GM12865 (cell line): ENCODE measurements around the gene INSC.

Experiments used
- DNase-seq: peaks from one replicate; pipeline ENCODE4 v3.0.0; 2010; ENCODE audit warnings: low read depth
- H3K4me3 ChIP-seq: 2 replicates; pipeline ENCODE4 v1.5.1; 2011; ENCODE audit warnings: mild to moderate bottlenecking, low read depth, low read length, control low read depth
- TF ChIP-seq, protein P1 (sequence below): IDR thresholded peaks from 2 replicates; pipeline ENCODE4 v1.5.1; 2011; ENCODE audit warnings: low read length, control low read depth, low read depth, inconsistent platforms; ENCODE audit not compliant: insufficient read depth; ENCODE audit errors: missing control alignments

INSC gene

DNA sequence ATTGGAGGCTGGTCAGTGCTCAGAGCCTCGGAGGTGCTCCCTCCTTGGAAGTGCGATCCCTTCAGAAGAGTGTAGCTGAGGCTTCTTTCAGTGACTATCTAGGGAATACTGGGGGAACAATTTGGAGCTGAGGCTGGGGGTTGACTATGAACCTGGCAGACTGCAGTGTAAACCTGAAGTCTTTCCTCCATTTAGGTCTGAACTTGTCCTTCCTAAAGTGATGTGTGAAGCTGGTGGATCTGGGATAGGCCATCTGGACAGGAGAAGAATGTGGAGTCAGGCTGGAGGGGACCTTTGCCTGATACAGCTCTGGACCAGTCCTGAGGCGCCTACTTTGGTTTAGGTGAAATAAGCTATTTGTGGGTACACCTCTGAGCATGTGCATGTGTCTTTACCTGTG lies 3.5 kb upstream of the INSC start:
- DNase-seq: no peak
- TF ChIP-seq, protein P1, sequence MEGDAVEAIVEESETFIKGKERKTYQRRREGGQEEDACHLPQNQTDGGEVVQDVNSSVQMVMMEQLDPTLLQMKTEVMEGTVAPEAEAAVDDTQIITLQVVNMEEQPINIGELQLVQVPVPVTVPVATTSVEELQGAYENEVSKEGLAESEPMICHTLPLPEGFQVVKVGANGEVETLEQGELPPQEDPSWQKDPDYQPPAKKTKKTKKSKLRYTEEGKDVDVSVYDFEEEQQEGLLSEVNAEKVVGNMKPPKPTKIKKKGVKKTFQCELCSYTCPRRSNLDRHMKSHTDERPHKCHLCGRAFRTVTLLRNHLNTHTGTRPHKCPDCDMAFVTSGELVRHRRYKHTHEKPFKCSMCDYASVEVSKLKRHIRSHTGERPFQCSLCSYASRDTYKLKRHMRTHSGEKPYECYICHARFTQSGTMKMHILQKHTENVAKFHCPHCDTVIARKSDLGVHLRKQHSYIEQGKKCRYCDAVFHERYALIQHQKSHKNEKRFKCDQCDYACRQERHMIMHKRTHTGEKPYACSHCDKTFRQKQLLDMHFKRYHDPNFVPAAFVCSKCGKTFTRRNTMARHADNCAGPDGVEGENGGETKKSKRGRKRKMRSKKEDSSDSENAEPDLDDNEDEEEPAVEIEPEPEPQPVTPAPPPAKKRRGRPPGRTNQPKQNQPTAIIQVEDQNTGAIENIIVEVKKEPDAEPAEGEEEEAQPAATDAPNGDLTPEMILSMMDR: no peak

DNA sequence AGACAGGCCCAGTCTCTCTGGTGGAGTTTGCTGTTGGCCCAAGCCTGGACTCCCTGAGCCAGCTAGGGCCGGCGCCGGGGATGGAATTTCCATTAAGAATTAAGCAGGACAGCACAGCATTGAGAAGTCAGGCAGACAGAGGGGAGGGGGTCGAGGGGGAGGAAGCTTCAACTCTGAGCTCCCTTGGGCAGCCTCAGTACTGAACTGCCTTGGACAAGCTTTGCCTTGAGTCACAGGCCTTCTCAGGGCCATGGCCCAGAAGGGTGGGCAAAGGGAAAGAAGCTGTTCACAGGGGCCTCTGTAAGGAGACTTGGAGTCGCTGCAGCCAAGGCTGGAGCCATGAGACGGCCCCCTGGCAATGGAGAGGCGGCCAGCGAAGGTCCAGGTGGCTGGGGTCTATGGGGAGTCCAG lies 2.6 kb upstream of the INSC start:
- TF ChIP-seq, protein P1: no peak
- DNase-seq: no peak

More for the DNA sequence above, 3.5 kb upstream of the INSC start:
- no peak overlapping the region for H3K4me3 ChIP-seq

DNA sequence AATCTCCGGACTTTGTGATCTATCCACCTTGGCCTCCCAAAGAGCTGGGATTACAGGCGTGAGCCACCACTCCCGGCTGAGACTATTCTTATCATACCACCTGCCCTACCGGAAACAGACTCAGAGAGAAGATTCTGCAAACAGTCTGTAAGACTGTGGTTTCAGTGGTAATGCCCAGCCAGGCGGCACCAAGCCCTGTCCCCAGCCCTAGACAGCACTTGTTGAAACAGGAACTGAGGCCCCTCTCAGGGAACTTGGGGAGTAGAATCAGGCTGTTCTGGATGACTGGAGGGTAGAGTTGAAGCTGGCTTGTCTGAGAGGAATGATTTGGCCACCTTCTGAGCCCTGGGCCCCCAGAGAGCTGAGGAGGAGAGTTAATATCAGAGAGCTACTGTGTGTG lies 1.3 kb upstream of the INSC start:
- H3K4me3 ChIP-seq: no peak overlapping the region
- peak; percentile 89 for DNase-seq
- TF ChIP-seq, protein P1: no peak

More for the DNA sequence above, 2.6 kb upstream of the INSC start:
- H3K4me3 ChIP-seq: no peak overlapping the region

DNA sequence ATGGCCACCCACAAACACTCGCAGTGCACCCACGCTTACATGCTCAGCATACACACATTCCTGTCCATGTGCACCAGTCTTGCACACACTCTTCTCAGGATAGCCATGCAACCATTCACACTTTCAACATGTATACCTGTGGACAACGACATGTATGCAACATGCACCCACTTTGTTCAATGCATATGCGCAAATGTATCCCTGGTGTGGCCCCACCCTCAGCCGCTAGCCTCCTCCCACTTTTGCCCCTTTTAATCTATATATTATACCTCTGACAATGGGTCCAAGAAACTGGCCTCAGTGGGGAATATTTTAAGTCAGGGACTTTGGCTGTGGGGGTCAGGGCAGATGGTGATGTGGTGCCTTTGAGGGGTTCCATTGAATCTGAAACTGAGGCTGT lies 963 bp downstream of the INSC start:
- no peak overlapping the region for H3K4me3 ChIP-seq
- no peak for DNase-seq
- TF ChIP-seq, protein P1: no peak

DNA sequence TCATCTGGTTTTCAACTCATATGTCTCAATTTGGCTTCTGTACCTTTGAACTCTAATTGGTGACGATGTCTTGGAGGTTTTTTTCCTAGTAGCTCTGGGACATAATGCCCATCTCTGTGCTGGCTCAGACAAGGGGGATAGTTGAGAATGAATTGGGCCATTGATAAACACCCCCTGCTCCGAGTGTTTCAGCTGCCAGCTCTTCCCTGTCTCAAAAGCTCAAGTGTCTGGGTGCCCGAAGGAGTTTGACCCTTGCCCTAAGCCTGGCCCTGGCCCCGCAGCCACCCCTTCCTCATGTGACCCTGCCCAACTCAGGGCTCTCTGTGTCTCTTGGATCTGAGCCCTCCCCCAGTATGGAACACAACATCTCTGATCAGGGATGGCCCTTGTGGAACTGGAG lies 3.0 kb downstream of the INSC start:
- TF ChIP-seq, protein P1: no peak
- no peak for DNase-seq
- no peak overlapping the region for H3K4me3 ChIP-seq

DNA sequence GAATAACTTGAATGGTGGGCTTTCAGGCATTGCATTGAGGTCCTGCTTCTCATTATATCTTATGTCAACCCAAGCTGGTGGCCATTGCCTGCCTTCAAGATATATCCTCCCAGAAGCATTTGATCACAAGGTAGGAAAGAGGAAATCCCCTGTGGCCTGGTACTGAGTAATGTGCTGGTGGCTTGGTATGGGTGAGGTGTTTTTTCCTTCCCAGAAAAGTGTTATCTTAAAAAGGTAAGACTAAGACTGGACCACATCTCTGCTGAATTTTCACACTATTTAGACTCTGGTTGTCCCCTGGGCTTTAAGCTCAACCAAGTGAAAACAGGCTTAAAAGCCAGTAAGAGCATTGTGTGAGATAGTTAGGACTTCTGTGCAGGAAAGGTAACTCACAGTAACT lies 3.7 kb downstream of the INSC start:
- peak; percentile 27 for DNase-seq
- TF ChIP-seq, protein P1: no peak
- H3K4me3 ChIP-seq: no peak overlapping the region

DNA sequence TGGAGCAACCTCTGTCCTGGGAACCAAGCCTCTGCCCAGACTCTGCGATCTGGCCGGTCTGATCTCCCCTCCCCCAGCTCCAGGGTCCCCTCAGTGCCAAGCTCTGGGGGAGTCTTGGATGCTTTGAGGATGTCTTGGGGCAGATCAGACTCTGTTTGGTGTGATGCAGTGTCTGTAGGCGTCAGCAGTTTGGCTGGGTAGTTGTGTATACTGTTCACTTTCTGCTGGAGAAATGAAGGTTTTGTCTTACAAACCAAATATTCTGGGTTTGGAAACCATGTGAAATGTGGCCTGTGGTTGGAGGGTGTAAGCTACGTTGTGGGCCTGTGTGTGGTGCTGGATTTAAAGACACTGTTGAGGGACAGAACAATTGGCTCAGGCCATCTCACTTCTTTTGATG lies 4.6 kb downstream of the INSC start:
- no peak for DNase-seq
- H3K4me3 ChIP-seq: no peak overlapping the region
- TF ChIP-seq, protein P1: no peak
